ENCODE results near the gene FKBP11. TPM values are rescaled to one million over a fixed set of nuclear protein-coding genes. Genes with fewer than 3 reads are reported as not detected.

The FKBP11 gene
- polyA plus RNA-seq, 1 donor from 2014 or later = 24.9 TPM

DNA sequence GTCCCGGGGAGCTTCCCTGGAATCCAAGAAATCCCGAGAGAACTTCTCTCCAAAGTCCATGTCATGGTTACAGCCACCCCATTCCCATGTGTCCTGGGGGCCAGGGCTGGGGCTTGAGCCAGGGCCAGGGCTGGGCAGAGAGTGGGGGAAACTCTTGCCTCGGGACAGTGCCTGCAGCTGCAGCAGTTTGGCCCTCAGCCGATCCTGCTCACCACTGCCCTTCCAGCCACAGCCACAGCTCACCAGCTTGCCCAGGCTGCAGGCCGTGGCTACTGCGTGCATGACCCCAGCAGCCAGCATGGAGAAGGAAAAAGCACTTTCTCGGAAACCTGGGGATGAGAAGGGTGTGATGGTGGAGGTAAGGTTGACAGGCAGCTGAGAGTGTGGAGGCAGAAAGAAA lies 42.7 kb upstream of the FKBP11 start:
- H4K20me1 ChIP-seq (ENCODE audit: insufficient read depth) = no peaks in the 10 kb centered on the region
- no peak overlapping the region for H3K27ac ChIP-seq (ENCODE audit: low read length)
- no peaks in the 10 kb centered on the region for H3K36me3 ChIP-seq (ENCODE audit: insufficient read depth, low read length)
- H2AFZ ChIP-seq (ENCODE audit: low read depth, low read length) = no peak overlapping the region
- no peak overlapping the region for H3K4me3 ChIP-seq (ENCODE audit: low read length)
- H3K9me2 ChIP-seq (ENCODE audit: insufficient read depth, low read length) = no peaks in the 10 kb centered on the region
- H3K9ac ChIP-seq (ENCODE audit: low read length) = no peak overlapping the region
- no peak overlapping the region for H3K4me2 ChIP-seq (ENCODE audit: low read length)
- H3F3A ChIP-seq (ENCODE audit: insufficient read depth, low read length, poor library complexity, severe bottlenecking) = no peaks in the 10 kb centered on the region
- TF ChIP-seq MXI1 (conservative IDR thresholded peaks at IDR 0.05; ENCODE audit: poor library complexity, severe bottlenecking) = no peak
- no peak for TF ChIP-seq EP300 (conservative IDR thresholded peaks at IDR 0.05; ENCODE audit: poor library complexity, severe bottlenecking)
- TF ChIP-seq, protein P1, sequence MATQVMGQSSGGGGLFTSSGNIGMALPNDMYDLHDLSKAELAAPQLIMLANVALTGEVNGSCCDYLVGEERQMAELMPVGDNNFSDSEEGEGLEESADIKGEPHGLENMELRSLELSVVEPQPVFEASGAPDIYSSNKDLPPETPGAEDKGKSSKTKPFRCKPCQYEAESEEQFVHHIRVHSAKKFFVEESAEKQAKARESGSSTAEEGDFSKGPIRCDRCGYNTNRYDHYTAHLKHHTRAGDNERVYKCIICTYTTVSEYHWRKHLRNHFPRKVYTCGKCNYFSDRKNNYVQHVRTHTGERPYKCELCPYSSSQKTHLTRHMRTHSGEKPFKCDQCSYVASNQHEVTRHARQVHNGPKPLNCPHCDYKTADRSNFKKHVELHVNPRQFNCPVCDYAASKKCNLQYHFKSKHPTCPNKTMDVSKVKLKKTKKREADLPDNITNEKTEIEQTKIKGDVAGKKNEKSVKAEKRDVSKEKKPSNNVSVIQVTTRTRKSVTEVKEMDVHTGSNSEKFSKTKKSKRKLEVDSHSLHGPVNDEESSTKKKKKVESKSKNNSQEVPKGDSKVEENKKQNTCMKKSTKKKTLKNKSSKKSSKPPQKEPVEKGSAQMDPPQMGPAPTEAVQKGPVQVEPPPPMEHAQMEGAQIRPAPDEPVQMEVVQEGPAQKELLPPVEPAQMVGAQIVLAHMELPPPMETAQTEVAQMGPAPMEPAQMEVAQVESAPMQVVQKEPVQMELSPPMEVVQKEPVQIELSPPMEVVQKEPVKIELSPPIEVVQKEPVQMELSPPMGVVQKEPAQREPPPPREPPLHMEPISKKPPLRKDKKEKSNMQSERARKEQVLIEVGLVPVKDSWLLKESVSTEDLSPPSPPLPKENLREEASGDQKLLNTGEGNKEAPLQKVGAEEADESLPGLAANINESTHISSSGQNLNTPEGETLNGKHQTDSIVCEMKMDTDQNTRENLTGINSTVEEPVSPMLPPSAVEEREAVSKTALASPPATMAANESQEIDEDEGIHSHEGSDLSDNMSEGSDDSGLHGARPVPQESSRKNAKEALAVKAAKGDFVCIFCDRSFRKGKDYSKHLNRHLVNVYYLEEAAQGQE (IDR thresholded peaks at IDR 0.05; ENCODE audit: borderline replicate concordance) = no peak
- TF ChIP-seq RAD21 (conservative IDR thresholded peaks at IDR 0.05) = no peak
- TF ChIP-seq, protein P2, sequence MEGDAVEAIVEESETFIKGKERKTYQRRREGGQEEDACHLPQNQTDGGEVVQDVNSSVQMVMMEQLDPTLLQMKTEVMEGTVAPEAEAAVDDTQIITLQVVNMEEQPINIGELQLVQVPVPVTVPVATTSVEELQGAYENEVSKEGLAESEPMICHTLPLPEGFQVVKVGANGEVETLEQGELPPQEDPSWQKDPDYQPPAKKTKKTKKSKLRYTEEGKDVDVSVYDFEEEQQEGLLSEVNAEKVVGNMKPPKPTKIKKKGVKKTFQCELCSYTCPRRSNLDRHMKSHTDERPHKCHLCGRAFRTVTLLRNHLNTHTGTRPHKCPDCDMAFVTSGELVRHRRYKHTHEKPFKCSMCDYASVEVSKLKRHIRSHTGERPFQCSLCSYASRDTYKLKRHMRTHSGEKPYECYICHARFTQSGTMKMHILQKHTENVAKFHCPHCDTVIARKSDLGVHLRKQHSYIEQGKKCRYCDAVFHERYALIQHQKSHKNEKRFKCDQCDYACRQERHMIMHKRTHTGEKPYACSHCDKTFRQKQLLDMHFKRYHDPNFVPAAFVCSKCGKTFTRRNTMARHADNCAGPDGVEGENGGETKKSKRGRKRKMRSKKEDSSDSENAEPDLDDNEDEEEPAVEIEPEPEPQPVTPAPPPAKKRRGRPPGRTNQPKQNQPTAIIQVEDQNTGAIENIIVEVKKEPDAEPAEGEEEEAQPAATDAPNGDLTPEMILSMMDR (IDR thresholded peaks at IDR 0.05; ENCODE audit: poor library complexity, severe bottlenecking) = no peak
- no peak for TF ChIP-seq POLR2AphosphoS5 (IDR thresholded peaks at IDR 0.05)
- TF ChIP-seq SMC3 (conservative IDR thresholded peaks at IDR 0.05; ENCODE audit: poor library complexity) = no peak
- TF ChIP-seq TAF1 (IDR thresholded peaks at IDR 0.05; ENCODE audit: low read depth) = no peak
- no peak for TF ChIP-seq EZH2 (IDR thresholded peaks at IDR 0.05; ENCODE audit: borderline replicate concordance, insufficient read depth, low read length, poor library complexity, severe bottlenecking)
- H3K27me3 ChIP-seq (ENCODE audit: insufficient read depth, low read depth, low read length) = peaks cover 85% of the 10 kb centered on the region
- no peaks in the 10 kb centered on the region for H3K9me3 ChIP-seq (ENCODE audit: low read length)
- H3K79me2 ChIP-seq (replicated peaks; ENCODE audit: insufficient read depth, low read length) = no peaks in the 10 kb centered on the region

DNA sequence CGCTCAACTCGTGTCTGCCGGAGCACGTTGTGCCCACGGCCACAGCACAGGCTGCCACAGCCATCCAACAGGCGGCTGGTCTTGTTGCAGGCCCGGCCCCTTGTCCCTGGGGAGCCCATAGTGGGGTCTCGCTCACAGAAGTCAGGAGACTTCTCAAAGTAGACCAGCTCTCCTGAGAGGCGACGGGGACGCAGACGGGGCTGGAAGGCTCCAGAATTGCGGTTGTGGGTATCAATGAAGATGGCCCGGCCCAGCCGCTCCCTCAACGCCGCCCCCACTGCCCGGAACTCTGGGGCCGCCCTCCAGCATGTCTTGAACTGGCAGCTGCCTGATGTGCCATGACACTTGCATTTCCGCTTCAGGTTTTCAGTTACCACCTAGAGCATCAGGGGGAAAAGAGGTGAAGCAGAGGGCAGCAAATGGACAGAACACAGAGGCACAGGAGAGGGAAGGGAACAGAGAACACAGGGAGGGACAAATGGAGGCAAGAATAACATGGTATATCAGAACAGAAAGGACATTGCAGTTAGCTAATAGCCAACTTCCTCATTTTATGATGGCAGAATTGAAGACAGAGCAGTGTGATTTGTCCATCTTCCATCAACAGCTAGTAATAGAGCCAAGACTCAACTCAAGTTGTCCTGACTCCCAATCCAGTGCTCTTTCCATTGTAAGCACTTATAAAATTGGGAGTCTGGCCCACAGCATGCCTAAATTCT lies 41.0 kb upstream of the FKBP11 start:
- TF ChIP-seq EZH2 (IDR thresholded peaks at IDR 0.05; ENCODE audit: borderline replicate concordance, insufficient read depth, low read length, poor library complexity, severe bottlenecking) = no peak
- TF ChIP-seq EP300 (conservative IDR thresholded peaks at IDR 0.05; ENCODE audit: poor library complexity, severe bottlenecking) = no peak
- no peak for TF ChIP-seq RAD21 (conservative IDR thresholded peaks at IDR 0.05)
- TF ChIP-seq, protein P2 (IDR thresholded peaks at IDR 0.05; ENCODE audit: poor library complexity, severe bottlenecking) = no peak
- TF ChIP-seq TAF1 (IDR thresholded peaks at IDR 0.05; ENCODE audit: low read depth) = no peak
- TF ChIP-seq POLR2AphosphoS5 (IDR thresholded peaks at IDR 0.05) = no peak
- TF ChIP-seq, protein P1 (IDR thresholded peaks at IDR 0.05; ENCODE audit: borderline replicate concordance) = no peak
- TF ChIP-seq MXI1 (conservative IDR thresholded peaks at IDR 0.05; ENCODE audit: poor library complexity, severe bottlenecking) = no peak
- TF ChIP-seq SMC3 (conservative IDR thresholded peaks at IDR 0.05; ENCODE audit: poor library complexity) = no peak
- Histone ChIP-seq H3K9me3 (ENCODE audit: low read length) (no peaks in the 10 kb centered on the region), H4K20me1 (ENCODE audit: insufficient read depth) (no peaks in the 10 kb centered on the region), H3K4me2 (ENCODE audit: low read length) (no peak overlapping the region), H3F3A (ENCODE audit: insufficient read depth, low read length, poor library complexity, severe bottlenecking) (no peaks in the 10 kb centered on the region), H3K4me3 (ENCODE audit: low read length) (no peak overlapping the region), H3K36me3 (ENCODE audit: insufficient read depth, low read length) (no peaks in the 10 kb centered on the region), H3K27ac (ENCODE audit: low read length) (no peak overlapping the region), H3K9me2 (ENCODE audit: insufficient read depth, low read length) (no peaks in the 10 kb centered on the region), H3K79me2 (replicated peaks; ENCODE audit: insufficient read depth, low read length) (no peaks in the 10 kb centered on the region), H2AFZ (ENCODE audit: low read depth, low read length) (no peak overlapping the region), H3K27me3 (ENCODE audit: insufficient read depth, low read depth, low read length) (peaks cover 76% of the 10 kb centered on the region), H3K9ac (ENCODE audit: low read length) (no peak overlapping the region)

Measured in neural cell (in vitro differentiated cells).